ENCODE results near the gene IFT74. TPM values are rescaled to one million over a fixed set of nuclear protein-coding genes. Genes with fewer than 3 reads are reported as not detected.

Gene IFT74
- total and polyA plus RNA-seq, 2 of the 13 experiments (the other 11 are each of a cell fraction or from before 2014, with no cell fraction given), result 4.2 to 12.3 TPM

GRCh38 chr9:26946753-26947727, 9.2 kb upstream of the IFT74 start, which contains the start of gene PLAA (continued):
- TF ChIP-seq IRF9 (CRISPR knock-in tag; IDR thresholded peaks at IDR 0.05; ENCODE audit: borderline replicate concordance), result peak; percentile 77
- TF ChIP-seq ZNF687 (CRISPR knock-in tag; IDR thresholded peaks at IDR 0.05), result peak; percentile 87
- no peak for TF ChIP-seq RAD51 (IDR thresholded peaks at IDR 0.05; ENCODE audit: borderline replicate concordance)
- no peak for TF ChIP-seq FUBP1 (CRISPR knock-in tag; IDR thresholded peaks at IDR 0.05; ENCODE audit: borderline replicate concordance)
- TF ChIP-seq TEAD3 (CRISPR knock-in tag; optimal IDR thresholded peaks at IDR 0.05; ENCODE audit: borderline replicate concordance), result no peak
- no peak for TF ChIP-seq RNF2 (conservative IDR thresholded peaks at IDR 0.05; ENCODE audit: low read depth)
- peak; percentile 35; the same call in 1 of the 2 replicates for TF ChIP-seq GATAD2A (CRISPR knock-in tag; IDR thresholded peaks at IDR 0.05)
- TF ChIP-seq KMT2B (CRISPR knock-in tag; IDR thresholded peaks at IDR 0.05), result peak; percentile 96
- no peak for TF ChIP-seq ZNF431 (CRISPR knock-in tag; IDR thresholded peaks at IDR 0.05; ENCODE audit: borderline replicate concordance, low read depth)
- peak; percentile 37; the same call in 1 of the 2 replicates for TF ChIP-seq ZNF772 (CRISPR knock-in tag; IDR thresholded peaks at IDR 0.05)
- TF ChIP-seq SOX5 (CRISPR knock-in tag; IDR thresholded peaks at IDR 0.05; ENCODE audit: borderline replicate concordance), result no peak; the same call in 1 of the 2 replicates
- TF ChIP-seq ZNF337 (CRISPR knock-in tag; IDR thresholded peaks at IDR 0.05; ENCODE audit: borderline replicate concordance, low read depth), result peak; percentile 87; the same call in 1 of the 2 replicates
- peak; percentile 81; the same call in 1 of the 2 replicates for TF ChIP-seq TGIF2 (CRISPR knock-in tag; IDR thresholded peaks at IDR 0.05)
- no peak; the same call in 1 of the 2 replicates for TF ChIP-seq HNF4A (CRISPR knock-in tag; IDR thresholded peaks at IDR 0.05)
- no peak for TF ChIP-seq CENPBD1 (CRISPR knock-in tag; IDR thresholded peaks at IDR 0.05; ENCODE audit: borderline replicate concordance, low read depth)
- TF ChIP-seq ZNF501 (CRISPR knock-in tag; IDR thresholded peaks at IDR 0.05), result peak; percentile 92
- TF ChIP-seq ZBTB25 (CRISPR knock-in tag; IDR thresholded peaks at IDR 0.05), result peak; percentile 86
- TF ChIP-seq NR0B2 (CRISPR knock-in tag; IDR thresholded peaks at IDR 0.05), result no peak
- TF ChIP-seq HNRNPUL1 (IDR thresholded peaks at IDR 0.05; ENCODE audit: low read depth, low read length), result no peak

Data from HepG2 (cell line).